Natural killer cell (primary cell): ENCODE results near the gene SDHAF2. TPM values are rescaled to one million over a fixed set of nuclear protein-coding genes. Genes with fewer than 3 reads are reported as not detected.

ENCODE experiments used
- ATAC-seq, 3 donors: fragments of 150-1000 bp in 2 of 3; fragments of 200-7000 bp in 1 of 3; cut with Tn5 transposase; 1 replicate in 1 of 3; 2 replicates in 2 of 3; pipeline ENCODE4 v1.10.0; 2021; ENCODE audit warnings: mild to moderate bottlenecking in 2 of 3, moderate library complexity in 2 of 3
- DNase-seq, 2 donors: peaks; one replicate each; pipeline versions ENCODE4 v3.0.0 to v3.0.0-alpha.2; 2013 to 2021; ENCODE audit warnings: mixed read lengths in 1 of 2
- H3K27ac ChIP-seq: one replicate; pipeline ENCODE4 v1.5.1; 2013; ENCODE audit warnings: mild to moderate bottlenecking, low read length
- H3K27me3 ChIP-seq: one replicate; pipeline ENCODE4 v1.6.1; 2013; ENCODE audit warnings: low read length; ENCODE audit not compliant: control insufficient read depth, insufficient read depth
- H3K36me3 ChIP-seq: one replicate; pipeline ENCODE4 v1.6.1; 2013; ENCODE audit warnings: low read length; ENCODE audit not compliant: control insufficient read depth, insufficient read depth
- H3K4me1 ChIP-seq: one replicate; pipeline ENCODE4 v1.6.1; 2013; ENCODE audit warnings: low read length; ENCODE audit not compliant: control insufficient read depth, insufficient read depth
- H3K4me3 ChIP-seq: one replicate; pipeline ENCODE4 v1.5.1; 2013; ENCODE audit warnings: low read length
- H3K9me3 ChIP-seq: one replicate; pipeline ENCODE4 v1.6.1; 2013; ENCODE audit warnings: low read length; ENCODE audit not compliant: control insufficient read depth, insufficient read depth
- H3K27ac Mint-ChIP-seq, 2 donors: one replicate each; pipeline ENCODE4 v1.8.0; 2022; ENCODE audit warnings: mild to moderate bottlenecking in 2 of 2, mixed read lengths in 2 of 2, moderate library complexity in 1 of 2
- H3K27me3 Mint-ChIP-seq, 2 donors: one replicate each; pipeline ENCODE4 v1.8.0; 2022; ENCODE audit warnings: low read depth in 2 of 2, mixed read lengths in 2 of 2
- H3K36me3 Mint-ChIP-seq: one replicate; pipeline ENCODE4 v1.8.0; 2022; ENCODE audit warnings: mixed read lengths
- H3K4me1 Mint-ChIP-seq, 2 donors: one replicate each; pipeline ENCODE4 v1.8.0; 2022; ENCODE audit warnings: mixed read lengths in 2 of 2
- H3K4me3 Mint-ChIP-seq: one replicate; pipeline ENCODE4 v1.8.0; 2022; ENCODE audit warnings: mild to moderate bottlenecking, moderate library complexity, mixed read lengths
- H3K9me3 Mint-ChIP-seq, 2 donors: one replicate each; pipeline ENCODE4 v1.8.0; 2022; ENCODE audit warnings: mixed read lengths in 2 of 2
- WGBS: methylation state at CpG from one replicate; pipeline ENCODE4 v1.1.7; 2013; ENCODE audit warnings: missing lambda C conversion rate; ENCODE audit not compliant: insufficient coverage; 5-methylcytosine and 5-hydroxymethylcytosine counted together
- intact Hi-C: fragments of 100-400 bp; cut with micrococcal nuclease; formaldehyde crosslinking; loops from one replicate; pipeline ENCODE4 v1.14.2; 2022
- total RNA-seq, 4 donors: library from RNA; stranded (reverse); fragments of 120-200 nt in 1 of 4; gene quantifications; one replicate each; pipeline versions ENCODE4 v1.2.3 to v1.2.4, GENCODE V29; 2013 to 2022
- TF ChIP-seq, protein P1 (sequence below): fragments of 200-600 bp; IDR thresholded peaks from one replicate; pipeline ENCODE4 v1.8.0; 2022; ENCODE audit warnings: antibody characterized with exemption

The SDHAF2 gene
- total RNA-seq, 3 donors from 2014 or later (not counting 1 experiment from before 2014, with no cell fraction given) = 40.2 to 50.4 (median 40.8) TPM

DNA sequence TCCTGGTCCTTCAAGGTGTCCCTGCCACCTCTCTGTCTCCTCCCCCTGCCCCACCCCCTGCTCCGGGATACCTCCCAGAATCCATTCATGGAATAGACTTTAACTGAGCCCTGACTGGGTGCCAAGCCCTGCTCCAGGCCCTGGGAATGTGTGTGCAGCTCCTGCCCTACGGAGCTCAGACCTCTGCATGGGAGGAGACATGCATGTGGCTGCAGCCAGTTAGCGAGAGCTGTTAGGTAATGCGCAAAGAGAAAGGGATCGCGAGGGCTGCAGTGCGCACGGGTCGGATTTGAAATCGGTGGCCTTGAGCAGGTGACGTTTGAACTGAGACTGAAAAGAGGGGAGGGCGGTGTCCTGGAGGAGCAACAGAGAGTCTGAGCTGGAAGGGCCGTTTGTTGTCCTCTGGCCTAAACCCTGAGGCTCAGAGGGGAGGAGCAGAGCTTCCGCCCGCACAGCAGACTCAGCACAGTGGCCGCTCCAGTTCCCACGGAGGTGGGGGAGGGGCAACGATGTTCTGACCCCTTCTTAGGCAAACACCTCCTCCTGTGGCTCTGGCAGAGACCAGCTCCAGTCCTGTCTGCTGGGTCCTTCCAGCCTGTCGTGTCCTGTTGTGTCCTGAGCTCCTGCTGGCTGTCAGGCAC is 58.8 kb downstream of the SDHAF2 start:
- Mint-ChIP-seq H3K27ac (no peak overlapping the region), H3K4me3 (no peak overlapping the region), H3K9me3 (no peaks in the 10 kb centered on the region), H3K4me1 (no peaks in the 10 kb centered on the region), H3K36me3 (no peaks in the 10 kb centered on the region), H3K27me3 (no peaks in the 10 kb centered on the region)
- no peak overlapping the region for H3K27ac ChIP-seq
- no peaks in the 10 kb centered on the region for H3K4me1 ChIP-seq
- ATAC-seq = no peak
- intact Hi-C loops = no loop called here
- no peak overlapping the region for H3K4me3 ChIP-seq
- TF ChIP-seq, protein P1, sequence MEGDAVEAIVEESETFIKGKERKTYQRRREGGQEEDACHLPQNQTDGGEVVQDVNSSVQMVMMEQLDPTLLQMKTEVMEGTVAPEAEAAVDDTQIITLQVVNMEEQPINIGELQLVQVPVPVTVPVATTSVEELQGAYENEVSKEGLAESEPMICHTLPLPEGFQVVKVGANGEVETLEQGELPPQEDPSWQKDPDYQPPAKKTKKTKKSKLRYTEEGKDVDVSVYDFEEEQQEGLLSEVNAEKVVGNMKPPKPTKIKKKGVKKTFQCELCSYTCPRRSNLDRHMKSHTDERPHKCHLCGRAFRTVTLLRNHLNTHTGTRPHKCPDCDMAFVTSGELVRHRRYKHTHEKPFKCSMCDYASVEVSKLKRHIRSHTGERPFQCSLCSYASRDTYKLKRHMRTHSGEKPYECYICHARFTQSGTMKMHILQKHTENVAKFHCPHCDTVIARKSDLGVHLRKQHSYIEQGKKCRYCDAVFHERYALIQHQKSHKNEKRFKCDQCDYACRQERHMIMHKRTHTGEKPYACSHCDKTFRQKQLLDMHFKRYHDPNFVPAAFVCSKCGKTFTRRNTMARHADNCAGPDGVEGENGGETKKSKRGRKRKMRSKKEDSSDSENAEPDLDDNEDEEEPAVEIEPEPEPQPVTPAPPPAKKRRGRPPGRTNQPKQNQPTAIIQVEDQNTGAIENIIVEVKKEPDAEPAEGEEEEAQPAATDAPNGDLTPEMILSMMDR = no peak
- no peaks in the 10 kb centered on the region for H3K36me3 ChIP-seq
- WGBS = 73% methylated on average over 19 of the region's 19 CpGs
- DNase-seq = no peak
- H3K9me3 ChIP-seq = no peaks in the 10 kb centered on the region
- no peaks in the 10 kb centered on the region for H3K27me3 ChIP-seq

DNA sequence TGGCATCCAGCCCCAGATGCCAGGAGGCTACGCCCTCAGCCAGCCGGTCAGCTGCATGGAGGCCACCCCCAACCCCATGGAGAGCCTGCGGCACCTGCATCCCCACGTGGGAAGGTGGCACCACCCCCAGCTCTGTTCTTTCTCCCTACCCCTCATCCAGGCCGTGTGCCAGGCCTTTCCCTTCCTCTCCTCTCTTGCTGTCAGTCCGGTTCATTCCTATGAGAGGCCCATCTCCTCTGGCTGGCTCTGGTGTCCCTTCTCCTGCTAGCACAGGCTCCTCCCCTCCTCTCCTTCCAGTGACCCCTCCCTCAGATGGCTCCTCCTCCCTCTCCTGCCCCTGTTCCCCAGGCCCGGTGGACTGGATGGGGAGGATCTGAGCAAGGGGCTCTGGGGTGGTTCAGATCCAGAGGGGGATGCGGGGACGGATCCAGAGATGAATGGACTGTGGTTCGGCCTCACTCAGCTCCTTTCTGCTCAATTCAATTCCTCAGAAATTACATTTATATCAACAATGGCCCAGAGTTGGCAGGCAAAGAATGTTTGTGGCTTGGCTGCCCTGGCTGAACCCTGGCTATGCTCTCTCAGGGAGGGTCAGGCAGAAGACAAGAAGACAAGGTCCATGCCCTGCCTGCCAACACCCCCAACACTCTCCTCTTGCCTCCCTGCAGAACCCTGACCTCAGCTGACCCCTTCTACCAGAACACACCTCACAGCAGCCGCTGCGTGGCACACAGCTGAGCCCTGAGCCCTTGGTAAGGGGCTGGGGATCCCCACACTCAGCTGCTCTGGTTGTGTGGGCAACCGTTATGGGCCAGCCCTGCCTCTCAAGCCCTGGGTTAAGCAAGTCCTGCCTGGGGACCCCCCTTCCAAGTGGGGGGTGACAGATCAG is 60.2 kb downstream of the SDHAF2 start:
- Mint-ChIP-seq H3K36me3 (no peaks in the 10 kb centered on the region), H3K27ac (no peak overlapping the region), H3K4me1 (no peaks in the 10 kb centered on the region), H3K27me3 (no peaks in the 10 kb centered on the region), H3K9me3 (no peaks in the 10 kb centered on the region), H3K4me3 (no peak overlapping the region)
- no peaks in the 10 kb centered on the region for H3K36me3 ChIP-seq
- H3K27ac ChIP-seq = no peak overlapping the region
- 85% methylated on average over 10 of the region's 13 CpGs for WGBS
- no peaks in the 10 kb centered on the region for H3K27me3 ChIP-seq
- no peak overlapping the region for H3K4me3 ChIP-seq
- no peak for ATAC-seq
- no peaks in the 10 kb centered on the region for H3K4me1 ChIP-seq
- no peaks in the 10 kb centered on the region for H3K9me3 ChIP-seq
- intact Hi-C loops = no loop called here
- TF ChIP-seq, protein P1 = no peak
- DNase-seq = no peak

DNA sequence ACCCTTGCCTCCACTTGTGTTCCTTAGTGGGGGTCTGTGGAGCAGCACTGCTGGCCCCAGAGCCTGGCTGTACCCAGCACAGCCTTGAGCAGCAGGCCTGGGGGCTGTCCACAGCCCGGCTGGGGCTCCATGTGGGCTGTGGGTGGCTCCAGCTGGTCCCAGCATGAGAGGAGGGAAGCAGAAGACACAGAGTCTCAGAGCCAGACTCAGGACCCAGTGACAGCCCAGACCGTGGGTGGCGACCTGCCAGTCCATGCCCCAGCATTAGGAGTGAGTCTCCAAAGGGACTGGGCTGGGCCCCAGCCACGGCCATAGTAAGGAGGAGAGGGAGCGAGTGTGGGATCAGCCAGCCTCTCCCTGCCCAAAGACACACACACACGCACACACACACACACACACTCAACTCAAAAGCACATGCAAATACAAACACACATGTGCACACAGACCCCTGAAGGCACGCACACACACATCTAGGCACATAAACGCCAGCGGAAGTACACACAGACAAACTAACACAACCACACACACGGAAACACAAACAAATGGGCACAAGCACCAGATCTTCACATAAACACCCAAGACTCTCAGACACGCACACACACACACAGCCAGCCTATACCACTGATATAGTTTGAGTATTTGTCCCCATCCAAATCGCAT is 61.9 kb downstream of the SDHAF2 start:
- no peak for DNase-seq
- Histone ChIP-seq H3K27ac (no peak overlapping the region), H3K4me3 (no peak overlapping the region), H3K9me3 (no peaks in the 10 kb centered on the region), H3K27me3 (no peaks in the 10 kb centered on the region), H3K4me1 (no peaks in the 10 kb centered on the region), H3K36me3 (no peaks in the 10 kb centered on the region)
- TF ChIP-seq, protein P1 = no peak
- H3K4me1 Mint-ChIP-seq = no peaks in the 10 kb centered on the region
- H3K4me3 Mint-ChIP-seq = no peak overlapping the region
- H3K9me3 Mint-ChIP-seq = no peaks in the 10 kb centered on the region
- ATAC-seq = no peak
- H3K36me3 Mint-ChIP-seq = no peaks in the 10 kb centered on the region
- WGBS = 92% methylated on average over 11 of the region's 12 CpGs
- no peaks in the 10 kb centered on the region for H3K27me3 Mint-ChIP-seq
- no peak overlapping the region for H3K27ac Mint-ChIP-seq
- intact Hi-C loops = no loop called here
